NB4 (cell line): ENCODE data around the gene DSN1.

Source experiments
- CTCF ChIP-seq: IDR thresholded peaks from one replicate; pipeline ENCODE4 v1.5.1; 2012; ENCODE audit warnings: low read depth, low read length
- MAX ChIP-seq: IDR thresholded peaks from 2 replicates; pipeline ENCODE4 v1.6.1; 2011; ENCODE audit warnings: low read depth, low read length
- POLR2A ChIP-seq: IDR thresholded peaks from 2 replicates; pipeline ENCODE4 v1.6.1; 2011; ENCODE audit warnings: mild to moderate bottlenecking; ENCODE audit not compliant: insufficient read length; ENCODE audit errors: extremely low read depth

GRCh38 chr20:36786246-36786645 is 12.7 kb upstream of the DSN1 start:
- TF ChIP-seq POLR2A: no peak
- no peak for TF ChIP-seq MAX
- TF ChIP-seq CTCF: no peak
